HL-60 (cell line): ENCODE measurements around the gene DAP.

Source experiments
- DNase-seq, 2 experiments: peaks; one replicate each; pipeline ENCODE4 v3.0.0-alpha.2; 2010 to 2020; ENCODE audit warnings: low read depth in 1 of 2, low spot score in 1 of 2
- H3K27ac ChIP-seq: fragments of 250-450 bp; sonication (Bioruptor Pico); replicated peaks from 2 replicates; pipeline ENCODE4 v1.5.1; 2020; ENCODE audit warnings: mild to moderate bottlenecking, moderate library complexity
- H3K27me3 ChIP-seq: fragments of 250-450 bp; sonication (Bioruptor Pico); 2 replicates; pipeline ENCODE4 v1.5.1; 2021; ENCODE audit warnings: mild to moderate bottlenecking, moderate library complexity; ENCODE audit not compliant: insufficient read depth, poor library complexity, severe bottlenecking
- H3K4me3 ChIP-seq: replicated peaks from 2 replicates; pipeline ENCODE4 v1.5.1; 2011; ENCODE audit warnings: mild to moderate bottlenecking, control low read depth, low read length; ENCODE audit not compliant: insufficient read depth
- GABPA ChIP-seq: IDR thresholded peaks from 2 replicates; pipeline ENCODE4 v1.6.1; 2012; ENCODE audit warnings: low read depth
- POLR2AphosphoS5 ChIP-seq: IDR thresholded peaks from 2 replicates; pipeline ENCODE4 v1.6.1; 2012; ENCODE audit warnings: low read depth
- REST ChIP-seq: IDR thresholded peaks from 2 replicates; pipeline ENCODE4 v1.6.1; 2012; ENCODE audit warnings: low read depth; ENCODE audit not compliant: insufficient replicate concordance
- SPI1 ChIP-seq: IDR thresholded peaks from 2 replicates; pipeline ENCODE4 v1.6.1; 2012; ENCODE audit warnings: low read depth, mild to moderate bottlenecking, borderline replicate concordance
- TF ChIP-seq, protein P1 (sequence below): IDR thresholded peaks from one replicate; pipeline ENCODE4 v1.5.1; 2011; ENCODE audit warnings: low read length, control low read depth, inconsistent platforms; ENCODE audit not compliant: insufficient read depth

DAP gene

DNA sequence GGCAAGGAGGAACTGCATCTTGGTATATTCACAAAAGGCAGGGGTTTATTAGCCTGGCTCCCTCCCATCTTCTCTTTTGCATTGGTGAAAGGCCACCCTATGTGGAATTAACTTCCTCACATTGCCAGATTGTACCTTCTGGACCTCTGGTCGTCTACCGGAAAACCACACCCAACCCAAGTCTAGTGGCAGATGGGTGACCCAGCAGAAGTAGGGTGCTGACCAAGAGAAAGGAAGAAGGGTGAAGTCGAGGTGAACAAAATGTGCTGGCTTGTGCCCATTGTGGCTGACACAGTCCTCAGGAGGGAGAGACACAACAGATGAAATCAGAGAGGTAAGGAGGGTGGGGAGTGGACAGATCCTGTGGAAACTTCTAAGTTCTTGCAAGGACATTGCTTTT, 39.8 kb upstream of the DAP start:
- H3K27ac ChIP-seq: no peak overlapping the region
- no peak for TF ChIP-seq GABPA
- TF ChIP-seq SPI1: peak; percentile 27; the same call in 1 of the 2 replicates
- 0 out of 2 replicates have a peak, but pooled peaks have one; percentile 42 for TF ChIP-seq POLR2AphosphoS5
- H3K4me3 ChIP-seq: no peak overlapping the region
- peak in 1 of 2 experiments; percentile 58 for DNase-seq
- H3K27me3 ChIP-seq: no peaks in the 10 kb centered on the region

GRCh38 chr5:10797261-10797660, 36.2 kb upstream of the DAP start:
- TF ChIP-seq, protein P1, sequence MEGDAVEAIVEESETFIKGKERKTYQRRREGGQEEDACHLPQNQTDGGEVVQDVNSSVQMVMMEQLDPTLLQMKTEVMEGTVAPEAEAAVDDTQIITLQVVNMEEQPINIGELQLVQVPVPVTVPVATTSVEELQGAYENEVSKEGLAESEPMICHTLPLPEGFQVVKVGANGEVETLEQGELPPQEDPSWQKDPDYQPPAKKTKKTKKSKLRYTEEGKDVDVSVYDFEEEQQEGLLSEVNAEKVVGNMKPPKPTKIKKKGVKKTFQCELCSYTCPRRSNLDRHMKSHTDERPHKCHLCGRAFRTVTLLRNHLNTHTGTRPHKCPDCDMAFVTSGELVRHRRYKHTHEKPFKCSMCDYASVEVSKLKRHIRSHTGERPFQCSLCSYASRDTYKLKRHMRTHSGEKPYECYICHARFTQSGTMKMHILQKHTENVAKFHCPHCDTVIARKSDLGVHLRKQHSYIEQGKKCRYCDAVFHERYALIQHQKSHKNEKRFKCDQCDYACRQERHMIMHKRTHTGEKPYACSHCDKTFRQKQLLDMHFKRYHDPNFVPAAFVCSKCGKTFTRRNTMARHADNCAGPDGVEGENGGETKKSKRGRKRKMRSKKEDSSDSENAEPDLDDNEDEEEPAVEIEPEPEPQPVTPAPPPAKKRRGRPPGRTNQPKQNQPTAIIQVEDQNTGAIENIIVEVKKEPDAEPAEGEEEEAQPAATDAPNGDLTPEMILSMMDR: no peak
- TF ChIP-seq REST (no peak), SPI1 (no peak), GABPA (no peak), POLR2AphosphoS5 (no peak)
- DNase-seq: peak; percentile 32 to 80

DNA sequence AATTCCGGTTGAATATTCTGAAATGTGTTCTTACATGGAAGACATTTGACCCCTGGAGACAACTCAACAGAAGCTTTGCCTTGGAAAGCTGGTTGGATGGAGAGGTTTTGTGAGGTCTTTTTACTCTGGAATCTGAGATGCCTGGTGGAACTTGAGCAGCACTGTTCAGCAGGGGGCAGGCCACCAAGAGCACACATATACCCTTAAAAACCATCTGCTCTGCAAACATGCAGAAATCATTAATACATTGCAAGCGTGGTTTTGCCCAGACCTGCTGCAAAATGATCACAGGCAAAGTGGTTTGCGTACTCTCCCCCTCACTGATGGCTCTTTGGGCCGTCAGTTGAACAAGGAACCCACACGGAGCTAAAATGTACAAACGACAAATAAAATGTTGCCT, 32.8 kb upstream of the DAP start:
- H3K27me3 ChIP-seq: no peaks in the 10 kb centered on the region
- TF ChIP-seq REST (no peak), GABPA (no peak), SPI1 (no peak), POLR2AphosphoS5 (no peak)
- TF ChIP-seq, protein P1: no peak
- no peak overlapping the region for H3K27ac ChIP-seq
- DNase-seq: no peak
- H3K4me3 ChIP-seq: no peak overlapping the region

More at GRCh38 chr5:10797261-10797660, 36.2 kb upstream of the DAP start:
- Histone ChIP-seq H3K4me3 (no peak overlapping the region), H3K27me3 (no peaks in the 10 kb centered on the region), H3K27ac (peak overlapping the region; percentile 67)

DNA sequence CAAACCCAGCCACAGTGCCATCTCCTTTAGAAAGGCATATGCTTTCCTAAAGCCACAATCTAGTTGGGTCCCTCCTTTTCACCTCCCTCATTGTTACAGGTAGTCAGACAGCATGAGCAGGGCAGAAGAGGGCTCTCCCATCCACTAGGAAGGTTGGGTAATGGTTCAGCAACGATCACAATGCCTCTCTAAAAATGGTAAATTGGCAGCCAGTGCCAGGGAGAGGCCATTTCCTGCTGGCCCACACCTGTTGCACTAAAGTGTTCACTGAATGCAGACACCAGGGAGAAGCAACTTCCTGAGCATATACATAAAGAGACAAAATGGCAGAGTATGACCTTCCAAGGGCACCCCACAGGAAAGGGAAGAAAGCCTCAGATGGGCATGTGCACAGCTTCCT, 31.3 kb upstream of the DAP start:
- Histone ChIP-seq H3K4me3 (no peak overlapping the region), H3K27me3 (no peaks in the 10 kb centered on the region), H3K27ac (no peak overlapping the region)
- DNase-seq: no peak
- TF ChIP-seq SPI1 (no peak), GABPA (no peak), REST (no peak), POLR2AphosphoS5 (no peak)
- TF ChIP-seq, protein P1: no peak
